HG03025 (cell line): ENCODE results near the gene BHLHE41.

ENCODE experiments used
- ATAC-seq: cut with Tn5 transposase; IDR thresholded peaks from one replicate; pipeline ENCODE4 v1.9.1; 2021; ENCODE audit warnings: mild to moderate bottlenecking, moderate library complexity; ENCODE audit not compliant: unreplicated experiment, low FRiP score

Gene BHLHE41

DNA sequence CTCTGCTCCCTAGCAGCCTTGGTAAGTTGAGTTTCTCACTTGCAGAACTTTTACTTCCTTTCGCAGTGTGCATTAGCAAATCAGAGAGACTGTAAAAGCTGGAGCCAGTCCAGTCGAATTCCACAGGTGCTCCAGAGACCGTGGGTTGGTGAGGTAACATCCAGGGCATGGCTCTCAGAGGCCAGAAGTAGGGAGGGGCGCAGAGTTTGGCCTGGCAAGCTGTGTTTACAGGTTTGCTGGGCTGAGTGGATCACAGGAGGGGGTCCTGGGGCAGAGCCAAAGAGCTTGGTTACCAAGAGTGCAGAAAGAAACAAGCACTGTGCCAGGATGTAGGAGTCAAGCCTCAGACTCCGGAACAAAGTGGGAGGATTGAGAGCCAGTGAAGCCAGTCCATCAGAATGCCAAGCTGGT, 10.2 kb upstream of the BHLHE41 start:
- no peak for ATAC-seq

DNA sequence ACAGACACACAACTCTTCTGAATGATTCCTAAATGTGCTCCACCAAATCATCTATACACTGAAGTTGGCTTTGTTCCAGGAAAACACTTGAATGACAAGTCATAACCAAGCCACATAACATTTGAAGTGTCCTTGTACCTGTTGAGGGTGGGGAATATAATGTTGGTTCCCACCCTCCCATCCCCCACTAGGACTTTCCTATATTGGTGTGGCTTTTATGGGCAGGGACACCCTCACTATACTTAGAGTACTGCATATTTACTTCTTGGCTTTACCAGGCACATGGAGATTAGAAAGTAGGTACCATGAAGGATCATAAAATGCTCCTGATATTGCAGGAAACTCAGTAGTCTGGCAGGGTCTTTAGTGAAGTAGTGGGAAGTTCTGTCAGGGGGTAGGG, 9.7 kb upstream of the BHLHE41 start:
- ATAC-seq: no peak

DNA sequence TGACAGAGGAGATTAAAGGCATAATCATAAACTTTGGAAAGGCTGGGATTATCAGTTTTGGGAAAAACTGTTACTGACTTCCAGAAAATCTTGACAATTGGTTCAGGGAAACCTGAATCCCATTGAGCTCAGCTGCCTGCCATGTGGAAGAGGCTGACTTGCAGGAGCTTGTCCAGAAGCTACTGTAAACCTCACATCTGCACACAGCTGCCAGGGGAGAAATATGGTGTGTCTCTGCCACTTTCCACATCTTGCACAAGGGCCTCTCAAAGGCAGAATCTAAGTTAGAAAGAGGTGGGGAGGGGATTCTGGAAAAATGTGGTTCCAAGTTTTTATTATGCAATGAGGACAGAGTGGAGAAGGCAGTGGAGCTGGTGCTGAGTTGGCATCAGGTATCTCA, 8.7 kb upstream of the BHLHE41 start:
- ATAC-seq: no peak

DNA sequence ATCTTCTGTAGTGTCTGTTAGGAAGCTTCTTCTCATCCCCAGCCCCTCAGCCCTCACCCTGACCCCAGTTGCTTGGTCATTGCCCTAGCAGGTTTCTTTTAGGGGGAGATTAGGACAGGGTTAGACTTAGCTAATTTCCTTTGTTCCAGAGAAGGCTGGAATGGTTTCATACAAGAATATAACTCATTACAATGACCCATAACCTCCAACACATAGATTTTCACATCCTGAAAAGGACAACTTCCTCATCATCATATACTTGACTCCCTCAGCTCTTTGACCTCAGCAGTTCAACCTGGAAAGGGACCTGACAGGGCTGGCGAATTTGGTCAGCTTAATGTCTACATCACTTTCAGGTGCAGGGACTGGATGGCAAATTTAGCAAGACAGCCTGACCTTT, 8.0 kb upstream of the BHLHE41 start:
- ATAC-seq: no peak

DNA sequence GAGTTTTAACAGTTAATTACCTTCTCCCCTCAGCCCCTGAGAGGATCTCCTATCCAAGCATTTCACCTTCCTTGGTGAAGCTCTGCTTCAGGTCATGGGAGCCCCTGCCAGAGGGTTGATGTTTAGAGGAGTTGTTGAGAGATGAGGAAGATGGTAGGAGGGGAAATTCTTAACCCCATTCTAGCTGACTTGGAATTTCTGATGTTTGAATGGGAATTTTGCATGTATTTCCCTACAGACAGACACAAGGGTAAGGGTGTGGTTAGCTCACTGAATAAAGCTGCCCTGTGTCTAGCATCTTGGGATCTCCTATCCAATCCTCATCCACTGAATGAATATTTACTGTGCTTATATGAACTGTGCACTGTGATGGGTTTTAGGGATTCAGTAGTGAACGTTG, 7.1 kb upstream of the BHLHE41 start:
- ATAC-seq: no peak

DNA sequence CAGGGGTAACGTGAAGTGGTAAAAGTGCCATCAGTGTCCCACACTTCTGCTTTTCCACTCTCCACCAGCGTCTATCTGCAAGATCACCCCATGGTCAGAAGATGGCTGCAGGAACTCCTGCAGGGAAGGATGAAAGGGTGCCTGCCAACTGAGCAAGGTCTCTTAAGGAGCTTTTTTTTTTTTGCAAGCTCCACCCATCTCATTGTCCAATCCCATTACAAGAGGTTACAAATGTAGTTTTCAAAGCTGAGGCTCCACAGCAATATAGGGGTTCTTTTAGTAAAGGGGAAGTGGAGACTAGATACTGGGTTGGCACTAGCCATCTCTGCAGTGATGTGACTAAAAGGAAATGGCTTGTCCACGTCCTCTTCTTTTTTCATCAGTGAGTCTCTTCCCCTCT, 5.9 kb upstream of the BHLHE41 start:
- no peak for ATAC-seq

DNA sequence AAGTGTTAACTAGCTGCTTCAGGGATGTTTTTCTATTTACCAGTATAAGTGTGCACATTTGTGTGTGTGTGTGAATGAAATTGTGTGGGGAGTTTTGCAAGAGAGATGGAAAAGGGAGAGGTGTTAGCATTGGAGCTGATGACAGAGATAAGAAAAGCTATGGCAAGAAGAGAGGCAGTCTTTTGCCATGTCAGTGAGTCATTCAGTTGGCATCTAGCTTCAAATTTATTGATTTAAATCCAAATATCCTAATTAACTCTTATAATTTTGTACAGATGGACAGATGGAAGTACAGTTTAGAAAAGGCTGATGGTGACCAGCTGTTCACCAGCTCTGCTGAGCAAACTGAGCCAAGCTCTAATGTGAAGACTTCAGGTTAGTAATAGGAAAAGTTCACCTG, 3.3 kb upstream of the BHLHE41 start:
- ATAC-seq: no peak

DNA sequence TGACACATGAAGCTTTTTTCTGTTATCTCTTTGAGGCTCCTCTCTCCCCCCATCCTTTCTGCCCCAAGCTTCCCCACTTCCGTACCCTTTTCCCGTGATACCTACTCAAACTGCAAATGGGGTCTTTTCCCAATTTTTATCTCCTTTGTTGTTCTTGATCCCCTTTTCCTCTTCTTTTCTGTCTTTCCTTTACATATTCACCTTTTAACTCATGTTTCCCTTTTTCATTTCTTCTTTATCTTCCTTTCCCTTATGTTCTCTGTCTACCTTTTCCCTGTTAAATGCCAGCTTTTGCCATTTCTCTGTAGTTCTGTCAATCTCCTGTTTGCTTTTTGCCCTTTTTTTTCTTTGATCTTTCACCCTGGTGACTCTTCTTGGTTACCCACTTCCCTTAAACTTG, 2.6 kb upstream of the BHLHE41 start:
- ATAC-seq: no peak

DNA sequence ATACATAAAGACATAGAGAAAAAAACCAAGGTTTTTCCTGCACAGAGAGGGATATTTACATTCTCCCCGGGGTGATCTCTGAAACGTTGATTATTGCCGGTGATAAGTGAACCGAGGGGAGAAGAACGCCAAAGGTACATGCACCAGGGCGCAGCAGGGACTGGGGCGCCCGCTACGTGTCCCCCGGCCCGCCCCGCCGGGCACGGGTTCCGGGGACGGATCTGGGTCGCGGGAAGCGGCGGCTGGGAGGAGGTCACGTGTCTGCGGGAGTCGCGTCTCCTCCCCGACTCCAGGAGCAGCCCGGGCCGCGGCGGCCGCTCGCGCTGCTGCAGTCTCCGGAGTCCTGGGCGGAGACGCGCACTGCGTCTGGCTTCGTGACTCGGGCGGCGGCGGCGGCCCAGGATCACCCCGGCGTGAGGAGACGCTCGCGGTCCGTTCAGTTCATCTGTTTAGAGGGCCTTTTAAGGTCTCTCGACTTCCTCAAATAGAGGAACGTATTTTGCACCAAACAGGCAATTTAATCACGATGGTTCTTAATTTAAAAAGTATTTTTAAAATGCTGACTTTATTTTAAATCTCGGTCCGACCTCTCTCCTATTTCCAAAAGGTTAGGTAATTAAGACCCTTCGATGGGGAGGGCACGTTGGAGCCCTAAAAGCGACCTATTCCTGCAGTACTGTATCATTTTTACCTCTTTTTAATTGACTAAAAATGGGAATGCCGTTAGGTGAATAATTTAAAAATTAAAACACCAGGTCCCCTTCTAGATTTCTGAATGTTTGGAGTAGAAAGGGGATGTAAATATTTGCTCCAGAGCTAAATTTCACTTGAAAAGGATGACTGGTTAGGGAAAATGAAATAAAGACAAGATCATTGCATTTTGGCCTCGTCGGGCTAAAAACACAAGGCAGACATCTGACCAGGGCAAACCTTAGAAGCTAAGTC, 1.8 kb upstream of the BHLHE41 start:
- ATAC-seq: peak; percentile 26

DNA sequence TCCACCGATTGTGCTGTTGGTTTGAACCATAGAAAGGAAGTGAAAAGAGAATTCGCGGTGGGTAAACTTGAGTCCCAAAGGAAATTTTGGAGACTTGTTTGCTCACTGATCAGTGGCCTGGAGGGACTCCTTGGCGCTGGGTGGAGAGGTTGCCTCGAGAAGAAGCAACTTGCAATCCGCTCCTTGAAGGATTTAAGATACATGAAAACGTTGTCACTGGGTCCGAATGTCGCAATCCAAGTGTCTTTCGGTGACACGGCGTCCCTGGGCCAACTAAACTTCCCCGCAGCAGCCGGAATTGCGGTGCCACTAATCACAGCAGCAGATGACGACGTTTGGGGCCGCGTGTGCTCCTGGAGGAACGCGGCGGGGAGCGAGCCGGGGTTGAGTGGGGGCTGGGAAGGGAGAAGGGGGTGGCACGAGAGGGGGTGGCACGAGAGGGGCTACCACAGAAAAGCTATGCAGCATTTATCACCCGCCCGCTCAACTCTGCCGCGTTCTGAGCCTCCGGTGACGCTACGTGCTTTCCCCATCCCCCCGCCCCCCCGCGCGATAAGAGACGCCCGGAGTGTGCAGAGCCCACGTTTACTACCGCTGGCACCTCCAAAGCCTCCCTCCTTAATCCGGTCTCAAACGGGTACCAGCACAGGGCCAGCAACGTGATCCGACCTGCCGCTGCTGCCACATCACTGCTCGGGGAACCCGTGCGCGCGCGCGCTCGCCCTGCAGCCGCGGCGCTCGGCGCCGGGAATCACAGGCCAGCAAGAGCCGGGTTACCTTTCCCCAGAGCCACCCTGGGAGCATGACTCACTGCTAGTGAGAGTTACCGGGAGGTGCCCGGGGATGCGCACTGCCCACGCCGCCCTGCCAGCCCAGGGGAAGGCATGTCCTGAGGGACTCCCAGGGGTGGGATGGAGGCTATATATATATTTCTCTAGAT, 833 bp upstream of the BHLHE41 start:
- ATAC-seq: peak; percentile 33

DNA sequence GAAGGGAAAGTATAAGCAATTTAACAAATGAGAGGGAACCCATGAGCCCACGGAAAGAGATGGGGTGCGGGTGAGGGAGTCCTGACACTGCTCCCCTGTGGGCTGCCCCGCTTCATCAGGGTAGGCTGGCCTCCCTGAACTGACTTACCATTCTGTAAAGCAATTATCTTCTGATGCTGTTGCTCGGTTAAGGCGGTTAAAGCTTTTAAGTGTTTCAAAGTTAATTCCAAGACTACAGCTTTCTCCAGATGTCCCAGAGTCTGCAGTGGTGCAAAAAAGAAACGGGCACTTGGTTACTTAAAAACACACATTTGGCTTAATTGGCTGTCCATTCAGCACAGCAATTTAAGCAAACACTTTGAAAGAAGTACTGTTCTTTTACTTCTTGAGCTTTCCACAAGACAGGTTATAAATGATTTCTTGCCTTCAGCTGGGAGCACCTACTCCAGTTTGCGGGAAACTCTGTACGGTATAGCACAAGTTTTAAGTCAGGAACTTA, 1.3 kb downstream of the BHLHE41 start:
- ATAC-seq: no peak

DNA sequence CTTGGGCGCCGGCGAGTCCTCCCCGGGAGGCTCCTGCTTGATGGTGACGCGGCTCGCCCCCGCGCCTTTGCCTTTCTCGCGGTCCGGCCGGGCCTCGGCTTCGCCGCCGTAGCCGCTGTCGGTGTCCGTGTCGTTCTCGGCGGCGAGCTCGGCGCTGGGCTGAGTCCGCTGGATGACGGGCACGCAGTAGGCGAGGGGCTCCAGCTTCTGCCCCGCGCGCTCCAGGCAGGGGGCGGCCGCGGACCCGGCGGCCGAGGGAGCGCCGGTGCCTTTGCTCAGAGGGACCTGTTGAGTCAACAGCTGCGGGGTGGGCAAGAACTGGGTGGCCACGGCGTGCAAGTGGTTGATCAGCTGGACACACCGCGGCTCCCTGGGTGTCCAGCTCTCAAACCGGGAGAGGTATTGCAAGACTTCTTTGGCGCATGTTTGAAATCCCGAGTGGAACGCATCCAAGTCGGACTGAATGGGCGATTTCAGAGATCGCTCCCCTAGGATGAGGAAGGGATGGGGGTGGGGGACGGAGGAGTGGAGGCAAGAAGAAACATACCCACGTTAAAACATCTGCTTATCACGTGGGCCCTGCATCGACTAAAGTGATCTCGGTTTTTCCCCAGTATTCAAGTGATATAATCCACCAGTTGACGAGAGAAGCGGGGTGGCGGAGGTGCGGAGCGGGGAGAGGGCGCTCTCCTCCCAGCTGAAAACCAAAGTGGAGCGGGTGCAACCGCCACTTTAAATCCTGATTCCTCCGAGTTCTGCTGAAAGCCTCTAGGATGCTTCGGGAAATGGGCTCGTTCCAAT, 2.0 kb downstream of the BHLHE41 start:
- no peak for ATAC-seq

DNA sequence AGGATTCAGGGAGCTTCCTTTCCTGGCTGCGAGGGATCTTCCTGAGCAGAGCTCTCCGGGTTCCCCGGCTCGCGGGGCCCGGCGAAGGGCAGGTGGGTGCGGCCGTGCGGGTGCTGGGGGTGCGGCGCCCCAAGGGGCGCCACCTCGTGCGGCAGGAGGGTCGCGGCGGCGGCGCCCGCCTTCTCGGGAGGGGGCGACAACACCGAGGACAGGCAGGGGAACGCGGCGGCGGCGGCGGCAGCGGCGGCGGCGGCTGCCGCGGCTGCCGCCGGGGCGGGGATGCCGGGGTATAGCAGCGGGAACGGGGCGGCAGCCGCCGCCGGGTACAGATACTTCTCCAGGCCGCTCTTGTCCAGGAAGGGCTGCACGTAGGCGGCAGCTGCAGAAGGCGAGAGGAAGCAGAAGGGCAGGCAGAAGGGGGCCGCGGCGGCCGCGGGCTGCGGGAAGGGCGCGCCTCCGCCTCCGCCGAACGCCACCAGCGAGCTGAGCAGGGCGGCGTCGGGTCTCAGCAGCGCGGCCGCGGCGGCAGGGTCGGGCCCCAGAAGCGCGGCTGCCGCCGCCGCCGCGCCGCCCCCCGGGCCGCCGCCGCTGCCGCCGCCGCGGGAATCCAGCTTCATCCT, 2.7 kb downstream of the BHLHE41 start:
- no peak for ATAC-seq

DNA sequence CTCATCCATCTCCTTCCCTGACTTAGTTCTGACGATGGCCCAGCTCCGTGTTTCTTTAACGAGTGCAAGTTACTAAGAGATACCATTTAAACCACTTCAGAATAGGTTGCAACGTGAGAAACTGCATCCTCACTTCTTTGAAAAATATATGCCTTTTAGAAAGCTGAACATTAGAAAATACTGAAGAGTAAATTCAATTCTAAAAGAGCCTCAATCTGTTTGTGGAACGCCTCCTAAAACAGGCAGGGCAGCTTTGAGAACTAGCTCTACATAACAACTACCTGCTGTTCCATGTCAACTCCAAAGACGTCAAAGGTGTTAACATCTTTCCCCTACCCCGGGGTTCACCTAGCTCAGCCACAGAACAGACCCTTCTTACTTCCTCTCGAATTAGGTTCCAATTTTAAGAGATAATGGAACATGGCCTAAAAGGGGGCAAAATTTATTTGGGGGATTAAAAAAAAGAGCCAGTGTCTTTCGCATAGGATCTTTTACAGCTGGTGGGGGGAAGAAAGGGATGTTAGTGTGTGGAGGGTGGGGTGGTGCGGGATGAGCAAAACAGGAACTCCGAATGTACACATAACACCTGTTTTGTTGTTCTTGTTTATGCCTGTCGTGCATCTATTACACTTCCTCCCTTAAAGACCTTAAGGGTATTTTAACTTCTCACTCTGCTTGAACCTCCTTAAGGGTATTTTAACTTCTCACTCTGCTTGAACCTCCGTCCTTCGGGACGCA, 3.3 kb downstream of the BHLHE41 start:
- no peak for ATAC-seq

DNA sequence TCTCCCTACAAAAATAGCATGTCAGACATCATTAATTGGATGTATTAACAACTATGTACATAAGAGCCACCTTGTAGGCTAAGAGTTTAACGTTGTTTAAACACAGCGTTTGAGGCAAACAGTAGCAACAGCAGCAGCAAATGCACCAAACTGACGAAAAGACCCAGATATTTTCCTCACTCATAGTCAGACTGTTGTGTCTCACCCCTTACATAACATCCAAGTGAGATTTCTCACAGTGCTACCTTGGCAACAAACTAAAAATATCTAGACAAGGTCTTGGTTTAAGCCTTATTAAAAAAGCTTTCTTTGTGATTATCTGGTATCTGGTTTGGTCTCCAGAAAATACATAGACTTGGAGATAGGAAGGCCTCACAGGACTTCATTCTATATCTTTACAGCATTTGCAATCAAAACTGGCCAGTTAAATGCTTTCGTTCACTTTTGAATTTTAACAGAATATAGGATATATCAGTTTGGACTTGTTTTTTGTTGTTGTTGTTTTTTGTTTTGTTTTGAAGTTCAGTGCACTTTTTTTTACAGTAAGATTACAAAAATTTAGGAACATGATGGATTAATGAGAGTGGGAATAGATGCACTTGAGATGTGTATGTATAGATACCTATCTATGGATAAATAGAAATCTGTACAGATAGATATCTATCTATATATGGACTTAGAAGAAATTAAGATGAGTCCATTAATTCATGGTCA, 4.1 kb downstream of the BHLHE41 start:
- ATAC-seq: no peak

DNA sequence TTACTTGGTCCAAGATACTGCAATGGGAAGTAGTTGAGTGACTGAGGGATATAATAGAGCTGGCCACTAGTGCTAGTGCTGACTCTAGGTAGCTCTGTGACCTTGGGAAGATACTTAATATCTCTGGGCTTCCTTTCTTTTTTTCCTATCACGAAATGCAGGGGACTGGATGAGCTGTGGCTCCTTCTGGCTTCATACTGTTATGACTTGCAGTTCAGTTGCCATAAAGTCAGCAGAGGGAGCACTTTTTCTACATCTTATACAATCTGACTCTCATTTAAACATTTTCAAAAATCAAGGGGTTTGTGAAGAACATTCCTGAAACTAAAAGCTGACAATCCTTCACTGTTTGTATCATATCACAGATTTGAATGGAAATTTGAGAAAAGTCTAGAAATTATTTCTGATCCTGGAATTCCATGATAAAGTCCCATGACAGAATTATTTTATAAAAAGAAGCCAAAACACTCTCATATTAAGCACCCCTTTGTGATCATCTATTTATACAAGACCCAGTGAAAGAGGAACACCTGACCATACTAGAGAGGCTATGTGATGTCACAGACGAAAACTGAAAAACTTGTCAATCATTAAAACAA, 5.3 kb downstream of the BHLHE41 start:
- no peak for ATAC-seq

DNA sequence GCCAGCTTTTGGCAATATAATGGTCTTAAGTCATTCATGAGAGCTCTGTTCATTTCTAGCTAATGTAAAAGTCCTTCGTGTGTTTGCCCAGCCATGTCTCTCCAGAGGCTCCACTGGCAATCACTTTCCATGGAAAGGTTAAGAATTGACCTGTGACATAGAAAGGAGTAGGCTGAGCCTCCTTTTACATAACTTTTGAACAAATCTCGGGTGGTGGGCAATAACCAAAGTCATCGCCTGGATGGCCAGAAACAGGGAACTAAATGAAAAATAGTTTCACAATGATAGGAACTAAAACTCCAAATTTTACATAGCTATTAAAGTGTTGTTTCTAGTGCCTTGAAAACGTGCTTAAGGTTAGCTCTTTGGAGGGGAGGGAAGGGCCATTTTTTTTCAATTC, 6.5 kb downstream of the BHLHE41 start:
- ATAC-seq: no peak
